ENCODE results near the gene COL6A1. TPM values are rescaled to one million over a fixed set of nuclear protein-coding genes. Genes with fewer than 3 reads are reported as not detected.

COL6A1 gene
- total RNA-seq, 2 experiments from 2014 or later: 8.0 to 8.5 TPM

DNA sequence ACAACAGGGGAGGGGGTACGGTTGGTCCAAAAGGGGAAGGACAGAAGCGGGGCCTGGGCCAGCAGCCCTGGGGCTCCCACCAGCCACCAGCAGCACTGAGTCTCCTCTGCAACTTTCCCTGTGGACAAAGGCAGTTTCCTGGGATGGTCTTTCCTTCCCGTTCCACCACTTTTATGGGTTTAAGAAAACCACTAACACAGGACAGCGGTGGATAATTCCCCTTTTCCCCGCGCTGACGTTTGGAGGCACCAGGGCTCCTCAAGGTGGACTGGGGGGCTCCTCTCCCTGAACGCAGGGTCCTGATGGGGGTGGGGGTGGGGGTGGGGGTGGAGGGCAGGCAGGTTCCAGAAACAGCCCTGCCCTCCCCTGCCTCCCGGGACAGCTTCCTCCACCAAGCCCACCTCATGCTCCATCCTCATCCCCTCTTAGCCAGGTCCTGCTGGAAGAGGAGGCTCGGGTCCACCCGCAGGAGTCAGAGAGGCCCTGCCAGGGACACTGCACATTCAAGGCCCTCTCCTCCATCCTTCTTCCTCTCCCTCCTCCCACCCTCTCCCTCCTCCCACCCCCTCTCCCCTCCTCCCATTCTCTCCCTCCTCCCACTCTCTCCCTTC lies 4.8 kb upstream of the COL6A1 start:
- Histone ChIP-seq H3K4me3 (ENCODE audit: low read length) (no peak overlapping the region), H3K9me3 (ENCODE audit: control insufficient read depth in 1 of 2, insufficient read depth in 1 of 2, low read length in 2 of 2) (peaks cover 0 to 13% of the 10 kb centered on the region in 2 experiments), H3K27ac (ENCODE audit: low read depth in 1 of 2, low read length in 2 of 2) (no peak overlapping the region), H3K27me3 (ENCODE audit: control insufficient read depth in 1 of 2, insufficient read depth in 2 of 2, low read length in 2 of 2) (peaks cover 34 to 36% of the 10 kb centered on the region in 2 experiments), H3K4me1 (ENCODE audit: insufficient read depth, low read length) (peaks cover 56% of the 10 kb centered on the region), H3K36me3 (ENCODE audit: insufficient read depth, low read length) (no peaks in the 10 kb centered on the region)
- Mint-ChIP-seq H3K27me3 (peaks cover 25% of the 10 kb centered on the region), H3K4me1 (ENCODE audit: low read depth) (peaks cover 15% of the 10 kb centered on the region), H3K27ac (no peak overlapping the region), H3K4me3 (no peak overlapping the region), H3K36me3 (ENCODE audit: low read depth) (no peaks in the 10 kb centered on the region), H3K9me3 (no peaks in the 10 kb centered on the region)
- ChIA-PET POLR2A (no interaction called here), CTCF (no interaction called here)
- no peak for ATAC-seq (ENCODE audit: poor library complexity)
- DNase-seq: peak in 1 of 14 experiments; percentile 17
- intact Hi-C loops (cut with DNase I, micrococcal nuclease): loop anchor here in 1 of 2 experiments (10.0 kb wide), 2 partner anchors 118 to 308 kb away; partner anchors contain the start of genes COL6A2, MCM3AP and YBEY
- TF ChIP-seq, protein P1, sequence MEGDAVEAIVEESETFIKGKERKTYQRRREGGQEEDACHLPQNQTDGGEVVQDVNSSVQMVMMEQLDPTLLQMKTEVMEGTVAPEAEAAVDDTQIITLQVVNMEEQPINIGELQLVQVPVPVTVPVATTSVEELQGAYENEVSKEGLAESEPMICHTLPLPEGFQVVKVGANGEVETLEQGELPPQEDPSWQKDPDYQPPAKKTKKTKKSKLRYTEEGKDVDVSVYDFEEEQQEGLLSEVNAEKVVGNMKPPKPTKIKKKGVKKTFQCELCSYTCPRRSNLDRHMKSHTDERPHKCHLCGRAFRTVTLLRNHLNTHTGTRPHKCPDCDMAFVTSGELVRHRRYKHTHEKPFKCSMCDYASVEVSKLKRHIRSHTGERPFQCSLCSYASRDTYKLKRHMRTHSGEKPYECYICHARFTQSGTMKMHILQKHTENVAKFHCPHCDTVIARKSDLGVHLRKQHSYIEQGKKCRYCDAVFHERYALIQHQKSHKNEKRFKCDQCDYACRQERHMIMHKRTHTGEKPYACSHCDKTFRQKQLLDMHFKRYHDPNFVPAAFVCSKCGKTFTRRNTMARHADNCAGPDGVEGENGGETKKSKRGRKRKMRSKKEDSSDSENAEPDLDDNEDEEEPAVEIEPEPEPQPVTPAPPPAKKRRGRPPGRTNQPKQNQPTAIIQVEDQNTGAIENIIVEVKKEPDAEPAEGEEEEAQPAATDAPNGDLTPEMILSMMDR (IDR thresholded peaks at IDR 0.05): no peak

DNA sequence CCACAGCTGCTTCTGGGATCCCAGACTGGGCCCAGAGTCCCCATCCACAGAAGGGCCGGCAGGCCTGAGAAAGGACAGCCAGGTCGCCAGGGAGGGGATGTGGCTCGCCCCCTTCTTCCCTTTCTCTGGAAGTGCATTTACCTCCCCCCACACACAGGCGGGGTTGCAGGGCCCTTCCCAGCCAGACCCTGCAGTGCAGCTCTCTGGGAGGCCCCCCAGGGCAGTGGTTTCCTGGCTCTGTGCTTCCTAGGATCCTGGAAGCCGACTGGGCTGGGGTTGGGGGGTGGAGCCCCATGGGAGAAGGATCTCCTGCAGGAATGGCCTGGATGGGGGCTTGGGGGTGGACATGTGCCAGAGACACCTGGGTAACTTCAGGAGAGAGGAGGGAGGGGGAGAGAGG lies 4.2 kb upstream of the COL6A1 start:
- peaks cover 15% of the 10 kb centered on the region for H3K4me1 Mint-ChIP-seq (ENCODE audit: low read depth)
- no peaks in the 10 kb centered on the region for H3K36me3 ChIP-seq (ENCODE audit: insufficient read depth, low read length)
- TF ChIP-seq, protein P1 (IDR thresholded peaks at IDR 0.05): no peak
- ChIA-PET CTCF (no interaction called here), POLR2A (no interaction called here)
- H3K9me3 ChIP-seq (ENCODE audit: control insufficient read depth in 1 of 2, insufficient read depth in 1 of 2, low read length in 2 of 2): peaks cover 0 to 7% of the 10 kb centered on the region in 2 experiments
- peaks cover 25% of the 10 kb centered on the region for H3K27me3 Mint-ChIP-seq
- no peak overlapping the region for H3K27ac ChIP-seq (ENCODE audit: low read depth in 1 of 2, low read length in 2 of 2)
- peaks cover 30 to 32% of the 10 kb centered on the region in 2 experiments for H3K27me3 ChIP-seq (ENCODE audit: control insufficient read depth in 1 of 2, insufficient read depth in 2 of 2, low read length in 2 of 2)
- peak in 1 of 14 experiments; percentile 18 for DNase-seq
- peaks cover 57% of the 10 kb centered on the region for H3K4me1 ChIP-seq (ENCODE audit: insufficient read depth, low read length)
- H3K4me3 ChIP-seq (ENCODE audit: low read length): no peak overlapping the region
- H3K36me3 Mint-ChIP-seq (ENCODE audit: low read depth): no peaks in the 10 kb centered on the region
- no peak for ATAC-seq (ENCODE audit: poor library complexity)
- H3K4me3 Mint-ChIP-seq: no peak overlapping the region
- intact Hi-C loops (cut with DNase I, micrococcal nuclease): loop anchor here in 1 of 2 experiments (10.0 kb wide), 2 partner anchors 117 to 307 kb away; partner anchors contain the start of genes COL6A2, MCM3AP and YBEY
- no peak overlapping the region for H3K27ac Mint-ChIP-seq
- H3K9me3 Mint-ChIP-seq: no peaks in the 10 kb centered on the region

DNA sequence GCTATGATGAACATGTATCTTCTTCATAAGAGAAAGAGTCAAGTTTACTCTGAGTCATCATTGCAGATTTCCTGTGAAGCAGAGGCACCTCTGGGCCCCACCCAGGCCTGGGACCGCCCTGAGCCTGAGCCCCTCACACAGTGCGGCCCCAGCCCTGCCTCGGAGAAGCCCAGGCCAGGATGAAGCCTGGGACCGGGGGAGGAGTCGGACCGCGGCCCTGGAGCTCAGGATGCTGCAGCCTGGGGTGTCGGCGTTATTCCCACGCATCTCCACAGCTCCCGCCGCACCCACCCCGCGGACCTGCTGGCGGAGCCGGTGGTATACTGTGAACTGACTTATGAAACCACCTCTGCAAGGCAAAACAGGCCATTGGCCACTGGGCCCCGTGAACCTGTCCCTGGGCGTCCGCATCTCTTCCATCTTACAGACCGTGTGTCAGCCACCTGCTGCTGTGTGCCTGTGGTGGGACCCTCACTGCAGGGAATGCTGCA lies 2.4 kb upstream of the COL6A1 start:
- peaks cover 20% of the 10 kb centered on the region for H3K27me3 Mint-ChIP-seq
- H3K4me1 Mint-ChIP-seq (ENCODE audit: low read depth): peaks cover 6% of the 10 kb centered on the region
- peak in 1 of 14 experiments; percentile 24 for DNase-seq
- Histone ChIP-seq H3K27me3 (ENCODE audit: control insufficient read depth in 1 of 2, insufficient read depth in 2 of 2, low read length in 2 of 2) (peaks cover 17% of the 10 kb centered on the region in 2 experiments), H3K9me3 (ENCODE audit: control insufficient read depth in 1 of 2, insufficient read depth in 1 of 2, low read length in 2 of 2) (peaks cover 0 to 5% of the 10 kb centered on the region in 2 experiments), H3K4me1 (ENCODE audit: insufficient read depth, low read length) (peaks cover 44% of the 10 kb centered on the region), H3K4me3 (ENCODE audit: low read length) (no peak overlapping the region), H3K36me3 (ENCODE audit: insufficient read depth, low read length) (no peaks in the 10 kb centered on the region), H3K27ac (ENCODE audit: low read depth in 1 of 2, low read length in 2 of 2) (no peak overlapping the region)
- TF ChIP-seq, protein P1 (IDR thresholded peaks at IDR 0.05): no peak
- ATAC-seq (ENCODE audit: poor library complexity): no peak
- POLR2A ChIA-PET: no interaction called here
- CTCF ChIA-PET: no interaction called here
- no peak overlapping the region for H3K27ac Mint-ChIP-seq
- intact Hi-C loops (cut with DNase I, micrococcal nuclease): loop anchor here in 1 of 2 experiments (10.0 kb wide), 2 partner anchors 116 to 306 kb away; partner anchors contain the start of genes COL6A2, MCM3AP and YBEY
- no peak overlapping the region for H3K4me3 Mint-ChIP-seq
- no peaks in the 10 kb centered on the region for H3K36me3 Mint-ChIP-seq (ENCODE audit: low read depth)
- no peaks in the 10 kb centered on the region for H3K9me3 Mint-ChIP-seq

Measured in CD4-positive, alpha-beta T cell (primary cell).